Heart right ventricle (tissue), 16 donors: ENCODE data around the gene PEMT. TPM values are rescaled to one million over a fixed set of nuclear protein-coding genes. Genes with fewer than 3 reads are reported as not detected.

Experiments used
- ATAC-seq, 8 donors: fragments of 200-7000 bp; cut with Tn5 transposase; one replicate each; pipeline ENCODE4 v1.9.1; 2020; ENCODE audit warnings: mild to moderate bottlenecking in 8 of 8, moderate library complexity in 8 of 8, moderate number of reproducible peaks in 1 of 8
- DNase-seq, 2 donors: peaks; one replicate each; pipeline ENCODE4 v3.0.0-alpha.2; 2020
- H3K27ac ChIP-seq, 10 donors: fragments of 200-600 bp; sonication (generic) in 2 of 10; one replicate each; pipeline versions ENCODE4 v1.5.0 to v1.8.0; 2020 to 2022; ENCODE audit warnings: mild to moderate bottlenecking in 3 of 10
- H3K27me3 ChIP-seq, 7 donors: fragments of 200-600 bp; one replicate each; pipeline ENCODE4 v1.8.0; 2021 to 2022; ENCODE audit warnings: mild to moderate bottlenecking in 2 of 7
- H3K36me3 ChIP-seq, 9 donors: fragments of 200-600 bp; sonication (generic) in 1 of 9; one replicate each; pipeline versions ENCODE4 v1.5.0 to v1.8.0; 2020 to 2022; ENCODE audit warnings: mild to moderate bottlenecking in 2 of 9
- H3K4me1 ChIP-seq, 9 donors: fragments of 200-600 bp; sonication (generic) in 1 of 9; one replicate each; pipeline versions ENCODE4 v1.5.0 to v1.8.0; 2020 to 2022; ENCODE audit warnings: mild to moderate bottlenecking in 4 of 9
- H3K4me3 ChIP-seq, 10 donors: fragments of 200-600 bp; sonication (generic) in 2 of 10; one replicate each; pipeline versions ENCODE4 v1.5.0 to v1.8.0; 2020 to 2022; ENCODE audit warnings: mild to moderate bottlenecking in 7 of 10, moderate library complexity in 2 of 10
- H3K9me3 ChIP-seq, 11 donors: fragments of 200-600 bp in 10 of 11; sonication (generic) in 2 of 11; one replicate each; pipeline versions ENCODE4 v1.5.0 to v1.8.0; 2013 to 2022; ENCODE audit warnings: mild to moderate bottlenecking in 2 of 11, control low read depth in 1 of 11, moderate library complexity in 1 of 11
- WGBS, 2 donors: extraction: QIAGEN DNeasy Blood & Tissue Kit; methylation state at CpG; one replicate each; pipeline ENCODE4 v1.1.7; 2013; ENCODE audit warnings: inconsistent platforms in 1 of 2; 5-methylcytosine and 5-hydroxymethylcytosine counted together
- intact Hi-C, 10 donors: fragments of 100-400 bp; cut with DNase I; formaldehyde crosslinking; loops; one replicate each; pipeline versions ENCODE4 v1.11.1 to v1.14.2; 2022
- polyA plus RNA-seq, 2 donors: library from polyadenylated mRNA; stranded (reverse); fragments of 200-250 nt; gene quantifications; one replicate each; pipeline ENCODE4 v1.2.3, GENCODE V29; 2013
- total RNA-seq, 10 donors: library from RNA; stranded (reverse); fragmentation: NEBNext Ultra II Directional in 3 of 10; extraction: Animal tissue kit (Norgen Biotek cat#: 25700) in 3 of 10; gene quantifications; one replicate each; pipeline versions ENCODE4 v1.2.1 to v1.2.4, GENCODE V29; 2021 to 2023
- TF ChIP-seq, protein P1 (sequence below), 9 donors: fragments of 200-600 bp; sonication (generic) in 2 of 9; IDR thresholded peaks; one replicate each; pipeline versions ENCODE4 v1.5.0 to v1.8.0; 2021 to 2022; ENCODE audit warnings: antibody characterized with exemption in 9 of 9, mild to moderate bottlenecking in 5 of 9, moderate library complexity in 1 of 9
- donor health status: Arrhythmogenic right ventricular cardiomyopathy.
- donor health status: ischemic (EF 13 %, LVEDD 7.1; RV severe dilation, severe dysfunction).
- donor health status: healthy with polysubstance abuse.
- donor health status: DM: no; HTN: yes; CAD: no.
- donor health status: DM: no; HTN: no; CAD: no.
- donor health status: ischemic (EF 25% LVEDD 6.9; RV normal size, moderate dysfunction).
- donor health status: ischemic (EF 25% LVEDD 5.7; RV mildly dilated, moderate dysfunction).
- donor health status: healthy.
- donor health status: DM: yes; HTN: yes; CAD: no.
- donor health status: Ischemic cardiomyopathy.
- donor health status: ischemic (EF 35%, LVEDD 5.7; RV mildly dilated, moderate dysfunction).
- donor health status: nonischemic (EF 11% LVEDD 7.7; RV severe dilation, severe dysfunction).
- donor health status: DM: yes; HTN: yes; CAD: no.
- donor health status: PGD.
- donor health status: ischemic (EF 29% LVEDD 5.4; RV normal size, mild dysfunction).
- donor health status: nonischemic (EF 23%, LVEDD 6.1; RV moderate dilation, normal function).

Gene PEMT
- total and polyA plus RNA-seq, 12 donors, result 13.5 to 55.2 (median 22.0) TPM

DNA sequence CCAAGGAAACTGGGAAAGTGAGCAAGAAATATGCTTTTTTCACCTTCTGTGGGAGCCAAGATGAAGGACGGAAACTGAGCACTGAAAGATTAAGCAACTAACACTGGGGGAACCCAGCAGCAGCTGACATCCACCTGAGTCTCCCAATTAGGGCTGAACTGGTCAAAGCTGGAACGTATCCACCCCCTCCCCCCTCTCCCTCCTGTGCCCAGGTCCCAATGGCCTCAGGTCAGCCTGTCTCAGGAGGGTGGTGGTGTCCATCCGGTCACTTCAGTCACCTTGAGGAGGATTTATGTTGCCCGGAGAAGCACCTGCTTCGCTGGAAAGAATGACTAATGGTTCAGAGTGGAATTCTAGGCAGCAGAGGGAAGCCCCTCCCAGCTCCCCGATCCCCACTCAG lies 10.0 kb downstream of the PEMT start:
- Histone ChIP-seq H3K4me1 (peaks cover 0 to 9% (median 0%) of the 10 kb centered on the region in 9 donors), H3K4me3 (no peak overlapping the region), H3K27ac (no peak overlapping the region), H3K27me3 (no peaks in the 10 kb centered on the region), H3K36me3 (peaks cover 0 to 9% (median 0%) of the 10 kb centered on the region in 9 donors), H3K9me3 (no peaks in the 10 kb centered on the region)
- ATAC-seq (no peak), DNase-seq (no peak)
- intact Hi-C loops, result no loop called here
- TF ChIP-seq, protein P1, sequence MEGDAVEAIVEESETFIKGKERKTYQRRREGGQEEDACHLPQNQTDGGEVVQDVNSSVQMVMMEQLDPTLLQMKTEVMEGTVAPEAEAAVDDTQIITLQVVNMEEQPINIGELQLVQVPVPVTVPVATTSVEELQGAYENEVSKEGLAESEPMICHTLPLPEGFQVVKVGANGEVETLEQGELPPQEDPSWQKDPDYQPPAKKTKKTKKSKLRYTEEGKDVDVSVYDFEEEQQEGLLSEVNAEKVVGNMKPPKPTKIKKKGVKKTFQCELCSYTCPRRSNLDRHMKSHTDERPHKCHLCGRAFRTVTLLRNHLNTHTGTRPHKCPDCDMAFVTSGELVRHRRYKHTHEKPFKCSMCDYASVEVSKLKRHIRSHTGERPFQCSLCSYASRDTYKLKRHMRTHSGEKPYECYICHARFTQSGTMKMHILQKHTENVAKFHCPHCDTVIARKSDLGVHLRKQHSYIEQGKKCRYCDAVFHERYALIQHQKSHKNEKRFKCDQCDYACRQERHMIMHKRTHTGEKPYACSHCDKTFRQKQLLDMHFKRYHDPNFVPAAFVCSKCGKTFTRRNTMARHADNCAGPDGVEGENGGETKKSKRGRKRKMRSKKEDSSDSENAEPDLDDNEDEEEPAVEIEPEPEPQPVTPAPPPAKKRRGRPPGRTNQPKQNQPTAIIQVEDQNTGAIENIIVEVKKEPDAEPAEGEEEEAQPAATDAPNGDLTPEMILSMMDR (IDR thresholded peaks at IDR 0.05), result no peak
- WGBS, 2 donors, result 78 to 83% methylated on average over 6 of the region's 6 CpGs

DNA sequence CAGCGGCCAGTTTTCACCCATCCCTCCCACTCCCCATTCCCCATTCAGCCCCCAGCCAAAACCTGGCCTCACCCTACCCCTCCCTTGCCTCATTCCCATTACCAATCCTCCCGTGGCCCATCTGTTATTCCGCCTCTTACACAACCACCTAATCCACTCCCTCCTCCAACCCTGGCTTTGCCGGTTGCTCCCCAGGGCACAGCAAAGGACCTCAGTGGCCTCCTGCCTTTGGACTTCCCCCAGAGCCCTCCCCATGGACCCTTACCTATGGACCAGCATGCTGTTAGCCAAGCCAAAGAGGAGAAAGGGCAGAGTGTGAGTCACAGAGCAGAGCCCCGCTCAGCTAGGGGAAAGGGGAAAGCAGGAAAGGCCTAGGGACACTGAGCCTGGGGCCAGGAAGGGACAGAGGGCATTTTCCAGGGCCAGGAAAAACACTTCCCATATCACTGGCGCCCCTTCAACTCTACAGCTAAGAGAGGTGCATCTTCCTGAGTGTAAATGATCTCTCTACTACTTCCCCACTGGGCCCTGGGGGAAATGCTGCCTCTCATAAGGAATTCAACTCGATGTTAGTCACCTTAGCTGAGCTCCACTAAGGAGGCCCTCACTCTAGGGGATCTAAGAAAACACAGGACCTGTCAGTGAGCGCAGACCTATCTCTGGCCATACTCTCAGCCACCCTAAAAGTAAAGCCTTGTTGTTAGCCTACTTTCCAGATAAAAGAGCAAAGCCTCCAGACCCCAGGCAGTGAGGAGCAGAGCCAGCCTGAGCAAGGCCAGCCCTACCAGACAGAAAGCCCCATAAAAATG lies 10.6 kb downstream of the PEMT start:
- Histone ChIP-seq H3K4me3 (no peak overlapping the region), H3K9me3 (no peaks in the 10 kb centered on the region), H3K36me3 (peaks cover 0 to 15% (median 0%) of the 10 kb centered on the region in 9 donors), H3K27ac (peak overlapping the region in 1 of 10 donors; percentile 20), H3K27me3 (no peaks in the 10 kb centered on the region), H3K4me1 (peaks cover 0 to 15% (median 0%) of the 10 kb centered on the region in 9 donors)
- intact Hi-C loops, result no loop called here
- WGBS, 2 donors, result 75 to 80% methylated on average over 8 of the region's 8 CpGs
- ATAC-seq (peak in 3 of 8 donors; percentile 25 to 78 (median 26)), DNase-seq (no peak)
- TF ChIP-seq, protein P1 (IDR thresholded peaks at IDR 0.05), result no peak

DNA sequence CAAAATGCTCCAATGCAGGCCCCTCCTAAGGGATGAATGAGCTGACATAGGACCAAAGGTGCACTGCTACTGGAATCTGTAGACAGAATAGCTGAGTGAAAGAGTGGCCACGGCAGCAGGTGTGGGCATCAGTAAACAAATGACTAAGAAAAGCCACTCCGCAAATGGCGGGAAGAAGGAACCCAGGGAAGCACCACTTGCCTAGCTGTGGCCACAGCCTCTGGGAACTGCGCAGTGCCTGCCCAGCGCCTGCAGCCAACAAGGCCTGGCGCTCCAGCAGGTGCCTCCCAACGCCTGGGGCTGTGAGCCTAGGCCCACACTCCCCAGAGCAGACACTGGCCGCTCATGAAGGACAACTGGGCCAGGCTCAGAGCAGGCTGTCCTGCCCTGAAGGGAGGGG lies 11.8 kb downstream of the PEMT start:
- Histone ChIP-seq H3K27ac (no peak overlapping the region), H3K9me3 (no peaks in the 10 kb centered on the region), H3K27me3 (no peaks in the 10 kb centered on the region), H3K36me3 (peaks cover 0 to 20% (median 0%) of the 10 kb centered on the region in 9 donors), H3K4me1 (peaks cover 0 to 22% (median 0%) of the 10 kb centered on the region in 9 donors), H3K4me3 (no peak overlapping the region)
- ATAC-seq (no peak), DNase-seq (no peak)
- TF ChIP-seq, protein P1 (IDR thresholded peaks at IDR 0.05), result no peak
- WGBS, 2 donors, result 94 to 96% methylated on average over 8 of the region's 8 CpGs
- intact Hi-C loops, result no loop called here

DNA sequence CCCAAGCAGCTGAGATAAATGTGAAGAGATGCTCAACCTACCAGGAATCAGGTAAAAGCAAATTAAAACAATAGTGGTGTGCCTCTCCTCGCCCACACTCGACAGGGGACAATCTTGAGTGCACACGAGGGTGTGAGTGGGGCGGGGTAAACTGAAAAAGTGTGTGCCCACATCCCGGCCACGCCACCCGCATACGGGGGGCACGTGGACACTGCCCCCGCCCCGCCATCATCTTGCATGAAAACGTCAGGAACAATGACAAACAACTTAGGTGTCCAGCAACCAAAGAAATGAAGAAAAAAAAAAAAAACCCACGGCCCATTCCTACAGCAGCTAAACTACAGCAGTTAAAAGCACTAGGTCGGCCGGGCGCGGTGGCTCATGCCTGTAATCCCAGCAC lies 14.1 kb downstream of the PEMT start:
- DNase-seq (no peak), ATAC-seq (no peak)
- no peak overlapping the region for H3K27ac ChIP-seq
- intact Hi-C loops, result no loop called here
- peaks cover 0 to 22% (median 0%) of the 10 kb centered on the region in 9 donors for H3K4me1 ChIP-seq
- no peaks in the 10 kb centered on the region for H3K9me3 ChIP-seq
- no peaks in the 10 kb centered on the region for H3K27me3 ChIP-seq
- WGBS, 2 donors, result 92 to 95% methylated on average over 17 of the region's 17 CpGs
- H3K36me3 ChIP-seq, result peaks cover 0 to 20% (median 0%) of the 10 kb centered on the region in 9 donors
- TF ChIP-seq, protein P1 (IDR thresholded peaks at IDR 0.05), result no peak
- H3K4me3 ChIP-seq, result no peak overlapping the region
